NCI-H69 (cell line): ENCODE measurements around the gene GSPT1.

Experiments used
- DNase-seq: peaks from one replicate; lab custom pipeline; 2025; lab: John Stamatoyannopoulos, UW

Gene GSPT1

GRCh38 chr16:11913425-11914079 lies 2.2 kb downstream of the GSPT1 start:
- DNase-seq, result peak; percentile 22

DNA sequence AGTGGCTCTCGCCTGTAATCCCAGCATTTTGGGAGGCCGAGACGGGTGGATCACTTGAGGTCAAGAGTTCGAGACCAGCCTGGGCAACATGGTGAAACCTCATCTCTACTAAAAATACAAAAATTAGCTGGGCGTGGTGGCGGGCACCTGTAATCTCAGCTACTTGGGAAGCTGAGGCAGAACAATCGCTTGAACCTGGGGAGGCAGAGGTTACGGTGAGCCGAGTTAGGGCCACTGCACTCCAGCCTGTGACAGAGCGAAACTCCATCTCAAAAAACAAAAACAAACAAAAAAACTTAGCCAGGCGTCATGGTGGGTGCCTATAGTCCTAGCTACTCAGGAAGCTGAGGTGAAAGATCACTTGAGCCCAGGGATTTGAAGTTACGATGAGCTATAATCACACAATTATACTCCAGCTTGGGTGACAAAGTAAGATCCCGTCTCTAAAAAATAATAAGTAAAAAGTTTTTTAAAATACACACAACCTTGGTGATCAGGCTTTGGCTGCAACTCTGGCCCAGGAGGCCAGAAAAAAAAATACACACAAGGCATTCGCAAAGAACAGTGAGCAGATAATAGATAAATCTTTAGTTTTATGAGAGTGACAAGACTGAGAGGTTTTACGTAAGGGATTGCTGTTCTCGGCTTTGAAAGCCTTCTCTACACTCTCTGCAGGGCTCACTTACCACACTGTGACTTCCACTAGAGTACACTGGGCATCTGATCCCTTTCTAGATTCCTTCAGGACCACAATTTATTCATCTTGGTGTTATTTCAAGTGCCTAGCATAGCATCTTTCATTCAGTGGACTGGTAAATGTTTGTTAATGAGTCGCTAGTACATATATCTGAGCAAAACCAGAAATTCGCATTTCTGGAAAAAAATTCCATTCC lies 5.9 kb downstream of the GSPT1 start:
- DNase-seq, result no peak

DNA sequence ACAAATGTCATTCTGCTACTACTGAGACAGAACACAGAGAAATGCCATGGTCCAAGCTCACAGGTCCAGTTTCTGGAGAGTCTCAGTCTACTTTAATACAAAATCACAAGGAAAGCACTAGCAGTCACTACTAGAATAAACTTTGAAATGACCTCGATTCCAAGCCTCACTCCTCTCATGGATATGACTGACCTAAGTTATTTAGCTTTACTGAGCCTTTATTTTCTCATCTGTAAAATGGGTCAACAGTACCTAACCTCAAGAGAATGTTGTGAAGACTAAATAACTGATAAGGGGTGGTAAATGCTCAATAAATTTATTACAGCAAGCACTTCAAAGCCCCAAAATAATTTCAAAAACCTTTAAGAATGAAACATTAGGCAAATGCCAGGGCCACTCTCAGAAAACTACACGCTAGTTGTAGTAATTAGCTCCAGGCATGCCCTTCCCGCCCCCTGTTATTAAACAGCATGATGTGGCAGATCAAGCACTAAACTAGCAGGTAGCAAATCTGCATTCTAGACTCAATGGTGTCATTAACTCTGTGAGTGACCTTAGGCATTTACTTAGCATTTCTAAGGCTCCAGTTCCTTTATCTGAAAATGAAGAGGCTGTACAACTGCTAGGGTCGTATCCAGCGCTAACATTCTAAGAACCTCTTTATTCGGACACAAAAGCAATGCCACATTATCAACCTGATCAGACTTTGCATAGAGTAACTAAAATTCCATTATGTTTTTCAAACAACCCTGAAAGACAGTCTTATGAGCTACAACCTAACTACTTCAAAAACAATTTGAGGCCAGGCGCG lies 8.4 kb downstream of the GSPT1 start:
- DNase-seq, result peak; percentile 87

DNA sequence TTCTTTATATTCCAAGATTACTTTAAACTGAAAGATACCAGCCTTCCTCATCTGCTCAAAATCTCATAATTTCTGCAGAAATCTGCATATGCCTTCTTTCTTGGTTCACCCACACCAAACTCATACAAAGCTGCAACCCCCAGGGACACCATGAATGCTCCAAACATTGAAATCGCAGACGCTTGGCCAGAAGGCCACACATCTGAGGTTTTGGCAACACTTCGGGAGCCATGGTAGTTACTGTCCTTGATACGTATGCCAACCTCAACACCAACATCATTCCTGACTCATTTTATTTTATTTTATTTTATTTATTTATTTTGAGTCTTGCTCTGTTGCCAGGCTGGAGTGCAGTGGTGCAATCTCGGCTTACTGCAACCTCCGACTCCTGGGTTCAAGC lies 11.8 kb downstream of the GSPT1 start:
- no peak for DNase-seq

GRCh38 chr16:11901091-11901490 lies 14.7 kb downstream of the GSPT1 start:
- no peak for DNase-seq

- DNase-seq, result peak; percentile 52
These were observed 19.1 kb downstream of the GSPT1 start for GRCh38 chr16:11896486-11897176.

GRCh38 chr16:11893571-11893970 lies 22.2 kb downstream of the GSPT1 start:
- no peak for DNase-seq

DNA sequence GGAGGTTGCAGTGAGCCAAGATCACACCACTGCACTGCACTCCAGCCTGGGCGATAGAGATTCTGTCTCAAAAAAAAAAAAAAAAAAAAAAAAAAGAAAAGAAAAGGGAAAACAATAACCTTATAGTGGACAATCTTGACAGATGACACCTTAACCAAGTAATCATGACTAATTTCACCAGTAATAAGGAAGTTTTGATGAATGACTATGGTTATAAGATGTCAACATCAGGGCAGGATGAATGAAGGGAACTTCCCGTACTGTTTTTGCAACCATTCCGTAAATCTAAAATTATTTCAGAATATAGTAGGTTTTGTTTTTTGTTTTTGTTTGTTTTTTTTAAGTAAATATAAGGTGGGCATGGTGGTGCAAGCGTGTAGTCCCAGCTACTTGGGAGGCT lies 23.0 kb downstream of the GSPT1 start:
- no peak for DNase-seq

DNA sequence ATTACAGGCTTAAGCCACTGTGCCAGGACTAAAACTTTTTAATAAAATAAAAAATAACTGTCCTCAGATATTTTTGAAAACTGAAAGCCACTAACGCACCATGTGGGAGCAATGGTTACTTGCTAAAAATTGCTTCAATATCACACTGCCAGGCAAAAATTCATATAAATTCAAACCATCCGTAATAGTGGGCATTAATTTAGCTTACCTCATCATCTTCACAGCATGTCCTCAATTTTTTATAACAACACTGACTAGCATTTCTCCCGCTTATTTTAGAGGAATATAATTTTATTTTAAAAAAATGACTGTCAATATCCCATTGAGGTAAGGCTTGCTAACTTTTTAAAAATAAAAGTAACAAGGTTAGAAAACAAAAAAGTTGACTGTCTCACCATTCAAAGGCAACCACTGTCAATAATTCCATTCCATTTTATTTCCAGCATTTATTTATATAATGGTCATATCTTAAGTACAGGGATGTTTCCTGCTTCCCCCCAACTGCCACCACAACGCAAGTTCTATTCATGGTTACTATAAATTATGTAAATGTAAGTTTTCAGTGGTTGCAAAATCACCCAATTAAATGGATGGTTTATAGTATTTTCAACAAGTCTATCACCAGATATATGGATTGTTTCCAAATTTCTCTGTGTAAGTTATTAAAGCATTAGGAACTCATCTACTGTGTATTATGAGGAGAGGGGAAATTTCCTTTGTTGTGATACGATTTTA lies 25.4 kb downstream of the GSPT1 start:
- no peak for DNase-seq

DNA sequence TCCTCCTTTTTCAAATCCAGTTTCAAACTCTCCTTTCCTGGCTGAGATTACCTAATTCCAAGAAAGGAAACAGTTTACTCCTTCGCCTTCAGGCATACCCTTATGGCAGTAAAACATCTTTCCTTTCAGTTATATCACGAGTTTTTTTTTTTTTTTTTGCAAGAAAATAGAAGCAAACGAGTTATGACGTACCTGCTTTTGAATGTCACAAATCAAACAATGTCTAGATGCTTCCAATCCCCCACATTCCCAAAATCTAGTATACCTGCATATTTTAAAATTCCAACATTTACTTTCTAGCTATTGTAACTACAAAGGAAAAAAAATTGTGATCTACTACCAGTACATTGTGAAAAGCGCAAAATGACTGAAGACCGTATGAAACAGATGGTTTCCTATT lies 28.9 kb downstream of the GSPT1 start:
- no peak for DNase-seq

DNA sequence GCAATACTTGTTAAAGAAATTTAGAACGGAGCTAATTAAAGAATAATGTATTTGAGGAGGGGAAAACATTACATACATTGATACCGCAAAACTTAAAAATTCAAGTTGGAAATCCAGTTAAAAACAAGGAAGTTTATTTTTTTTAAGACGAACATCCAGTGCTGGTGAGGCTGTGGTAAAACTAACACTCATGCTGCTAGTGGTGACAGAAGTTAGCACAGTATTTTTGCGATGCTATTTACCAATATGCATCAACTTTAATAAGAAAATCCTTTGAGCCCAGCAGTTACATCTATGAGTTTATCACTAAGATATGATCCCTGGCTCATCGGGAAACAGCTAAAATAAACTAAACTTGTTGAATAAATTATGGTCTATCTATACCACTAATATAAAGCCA lies 31.7 kb downstream of the GSPT1 start:
- DNase-seq, result no peak

DNA sequence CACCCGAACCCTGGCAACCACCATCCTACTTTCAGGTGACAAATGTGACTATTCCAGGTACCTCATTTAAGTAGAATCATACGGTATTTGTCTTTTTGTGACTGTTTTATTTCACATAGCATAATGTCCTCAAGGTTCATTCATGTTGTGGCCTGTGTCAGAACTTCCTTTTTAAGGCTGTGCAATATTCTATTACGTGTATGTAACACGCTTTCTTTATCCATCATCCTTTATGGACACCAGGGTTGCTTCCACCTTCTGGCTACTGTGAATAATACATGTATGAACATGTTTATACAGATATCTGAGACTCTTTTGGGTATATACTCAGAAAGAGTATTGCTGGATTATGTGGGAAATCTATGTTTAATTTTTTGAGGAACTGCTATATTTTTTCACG lies 35.7 kb downstream of the GSPT1 start:
- DNase-seq, result no peak

GRCh38 chr16:11877374-11877773 lies 38.4 kb downstream of the GSPT1 start:
- DNase-seq, result no peak

- DNase-seq, result no peak
These were observed 39.5 kb downstream of the GSPT1 start for GRCh38 chr16:11876306-11876705.

DNA sequence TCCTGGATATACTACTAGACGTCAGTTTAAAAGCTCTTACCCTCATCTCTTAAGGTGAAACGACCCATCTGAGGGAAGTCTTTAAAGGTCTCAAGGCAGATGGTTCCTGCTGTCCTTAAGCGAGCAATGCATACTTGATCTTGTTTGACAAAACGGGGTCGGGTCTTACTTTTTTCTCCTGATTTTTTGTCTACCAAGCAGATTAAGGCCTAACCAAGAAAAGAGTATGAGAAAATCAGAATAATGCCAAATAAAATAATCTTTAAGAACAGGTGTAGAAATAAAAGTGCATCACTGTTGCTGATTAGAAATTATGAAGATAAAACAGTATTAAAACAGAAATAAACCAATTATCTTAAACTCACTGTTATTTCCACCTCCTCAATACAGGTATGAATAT lies 40.0 kb downstream of the GSPT1 start:
- DNase-seq, result no peak

DNA sequence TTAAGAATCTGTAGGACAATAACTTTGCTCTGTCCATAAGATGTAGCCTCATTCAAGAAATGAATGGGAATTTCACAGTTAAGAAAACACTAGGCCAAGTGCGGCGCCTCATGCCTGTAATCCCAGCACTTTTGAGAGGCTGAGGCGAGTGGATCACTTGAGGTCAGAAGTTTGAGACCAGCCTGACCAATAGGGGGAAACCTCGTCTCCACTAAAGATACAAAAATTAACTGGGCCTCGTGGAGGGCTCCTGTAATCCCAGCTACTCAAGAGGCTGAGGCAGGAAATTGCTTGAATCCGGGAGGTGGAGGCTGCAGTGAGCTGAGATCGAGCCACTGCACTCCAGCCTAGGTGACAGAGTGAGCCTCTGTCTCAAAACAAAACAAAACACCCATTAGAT lies 44.6 kb downstream of the GSPT1 start:
- peak; percentile 42 for DNase-seq

GRCh38 chr16:11870399-11870798 lies 45.4 kb downstream of the GSPT1 start:
- DNase-seq, result no peak

- no peak for DNase-seq
These were observed 46.2 kb downstream of the GSPT1 start for GRCh38 chr16:11869353-11870228.

DNA sequence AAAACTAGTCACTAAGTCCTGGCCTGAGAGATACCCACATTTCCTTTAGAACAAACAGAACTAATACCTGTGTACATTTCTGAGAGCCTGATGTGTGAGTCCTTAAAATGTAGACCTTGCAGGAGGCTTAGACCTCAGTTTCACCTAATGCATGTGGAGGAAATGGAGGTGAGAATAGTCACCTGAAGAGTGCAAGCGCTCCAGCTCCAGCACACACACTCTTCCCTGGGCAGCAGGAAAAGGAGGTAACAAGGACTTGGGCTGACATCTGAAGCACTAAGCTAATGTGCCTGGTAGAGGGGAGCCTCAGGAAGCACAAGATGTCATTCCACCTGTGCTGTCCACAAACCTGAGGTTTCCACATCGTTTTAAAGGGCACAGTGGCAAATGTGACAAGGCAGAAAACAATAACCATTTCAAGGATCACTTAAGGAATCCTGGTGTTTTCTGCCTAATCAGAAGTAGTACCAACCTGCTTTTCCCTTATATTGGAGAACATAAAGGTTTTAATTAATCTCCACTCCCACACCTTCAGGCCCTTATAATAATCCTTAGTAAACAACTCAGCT lies 47.3 kb downstream of the GSPT1 start:
- no peak for DNase-seq

DNA sequence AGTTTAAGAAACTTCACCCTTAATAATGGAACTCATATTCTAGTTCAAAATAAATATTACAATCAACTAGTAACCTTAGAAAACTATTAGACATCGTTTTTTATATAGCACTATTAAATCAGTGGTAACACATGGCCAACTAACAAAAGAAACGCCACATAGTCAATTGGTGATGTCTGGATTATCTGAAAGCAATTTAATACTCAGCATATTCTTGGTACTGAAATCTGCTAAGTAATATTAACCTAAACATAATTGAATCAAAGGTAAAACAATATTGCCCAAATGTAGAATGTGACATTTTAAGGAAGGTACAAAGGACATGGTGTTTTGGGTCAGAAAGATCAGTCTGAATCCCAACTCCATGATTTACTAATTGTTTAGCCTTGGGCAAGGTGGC lies 53.3 kb downstream of the GSPT1 start:
- no peak for DNase-seq
